GM12872 (cell line): Measurements from ENCODE around the gene ASCC2.

Experiments
- TF ChIP-seq, protein P1 (sequence below): IDR thresholded peaks from 3 replicates; pipeline ENCODE4 v1.5.1; 2011; ENCODE audit warnings: low read depth, mild to moderate bottlenecking, low read length, moderate library complexity; ENCODE audit not compliant: insufficient read depth

ASCC2 gene

DNA sequence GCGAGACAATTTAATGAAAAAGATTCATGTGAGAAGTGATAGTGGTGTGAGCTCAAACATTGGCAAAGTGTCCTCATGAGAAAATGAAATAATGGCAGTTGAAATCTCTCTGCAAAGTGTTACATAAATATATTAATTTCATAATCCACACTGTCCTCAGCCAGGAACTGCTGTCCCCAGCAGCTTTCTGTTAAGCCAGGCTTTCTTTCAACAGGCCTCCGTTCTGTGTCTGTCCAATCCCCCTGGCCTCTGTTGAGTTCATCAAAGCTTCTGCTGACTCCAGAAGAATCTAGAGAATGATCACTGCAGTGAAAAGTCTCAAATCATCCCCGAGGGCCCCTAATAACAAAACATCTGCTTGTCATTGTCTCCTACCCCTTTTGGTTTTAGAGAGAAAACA lies 10.0 kb upstream of the ASCC2 start:
- TF ChIP-seq, protein P1, sequence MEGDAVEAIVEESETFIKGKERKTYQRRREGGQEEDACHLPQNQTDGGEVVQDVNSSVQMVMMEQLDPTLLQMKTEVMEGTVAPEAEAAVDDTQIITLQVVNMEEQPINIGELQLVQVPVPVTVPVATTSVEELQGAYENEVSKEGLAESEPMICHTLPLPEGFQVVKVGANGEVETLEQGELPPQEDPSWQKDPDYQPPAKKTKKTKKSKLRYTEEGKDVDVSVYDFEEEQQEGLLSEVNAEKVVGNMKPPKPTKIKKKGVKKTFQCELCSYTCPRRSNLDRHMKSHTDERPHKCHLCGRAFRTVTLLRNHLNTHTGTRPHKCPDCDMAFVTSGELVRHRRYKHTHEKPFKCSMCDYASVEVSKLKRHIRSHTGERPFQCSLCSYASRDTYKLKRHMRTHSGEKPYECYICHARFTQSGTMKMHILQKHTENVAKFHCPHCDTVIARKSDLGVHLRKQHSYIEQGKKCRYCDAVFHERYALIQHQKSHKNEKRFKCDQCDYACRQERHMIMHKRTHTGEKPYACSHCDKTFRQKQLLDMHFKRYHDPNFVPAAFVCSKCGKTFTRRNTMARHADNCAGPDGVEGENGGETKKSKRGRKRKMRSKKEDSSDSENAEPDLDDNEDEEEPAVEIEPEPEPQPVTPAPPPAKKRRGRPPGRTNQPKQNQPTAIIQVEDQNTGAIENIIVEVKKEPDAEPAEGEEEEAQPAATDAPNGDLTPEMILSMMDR: no peak

DNA sequence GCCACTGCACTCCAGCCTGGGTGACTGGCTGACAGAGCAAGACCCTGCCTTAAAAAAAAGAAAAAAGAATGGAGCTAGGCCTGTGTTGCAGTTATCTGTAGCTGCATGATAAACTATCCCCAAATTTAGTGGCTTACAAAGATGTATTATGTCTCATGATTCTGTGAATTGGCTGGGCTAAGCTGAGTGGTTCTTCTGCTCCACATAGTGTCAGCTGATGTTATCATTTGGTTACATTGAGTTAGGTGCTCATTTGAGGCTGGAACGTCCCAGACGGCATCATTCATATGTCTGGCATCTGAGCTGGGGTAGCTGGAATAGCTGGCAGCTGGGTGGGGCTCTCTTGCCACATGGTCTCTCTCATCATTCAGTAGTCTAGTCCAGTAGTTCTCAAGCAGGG lies 8.2 kb upstream of the ASCC2 start:
- TF ChIP-seq, protein P1: no peak

DNA sequence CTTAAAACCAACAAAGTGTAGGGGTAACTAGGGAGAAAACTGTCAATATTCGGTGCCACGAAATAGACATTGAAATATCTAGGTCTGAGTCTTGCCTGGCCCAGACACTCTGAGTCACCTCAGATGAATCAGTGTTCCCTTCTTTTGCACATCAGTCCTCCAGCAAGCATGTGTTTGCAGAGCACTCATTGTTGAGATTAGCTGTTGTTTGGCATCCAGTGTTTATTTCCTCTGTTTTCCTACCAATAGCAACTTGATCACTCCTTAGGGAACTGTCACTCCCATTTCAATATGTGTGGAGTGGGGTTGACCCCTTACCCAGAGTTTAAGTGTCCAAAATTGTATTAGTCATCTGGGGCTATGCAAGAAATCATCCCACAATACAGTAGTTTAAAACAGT lies 4.7 kb upstream of the ASCC2 start:
- TF ChIP-seq, protein P1: no peak

DNA sequence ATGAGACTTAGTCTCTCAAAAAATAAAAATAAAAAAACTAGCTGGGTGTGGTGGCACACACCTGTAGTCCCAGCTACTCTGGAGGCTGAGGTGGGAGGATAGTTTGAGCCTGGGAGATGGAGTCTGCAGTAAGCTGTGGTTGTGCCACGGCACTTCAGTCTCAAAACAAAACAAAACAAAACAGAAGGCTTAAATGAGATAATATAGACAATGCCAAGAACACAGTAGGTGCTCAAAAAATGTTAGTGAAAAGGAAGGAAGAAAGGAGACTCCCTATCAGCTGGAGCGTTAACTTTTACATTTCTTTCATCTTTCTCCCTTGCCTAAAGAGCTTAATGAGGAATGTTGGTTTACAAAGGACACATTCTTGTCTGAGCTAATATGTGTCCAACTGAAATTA lies 4.1 kb upstream of the ASCC2 start:
- TF ChIP-seq, protein P1: no peak

DNA sequence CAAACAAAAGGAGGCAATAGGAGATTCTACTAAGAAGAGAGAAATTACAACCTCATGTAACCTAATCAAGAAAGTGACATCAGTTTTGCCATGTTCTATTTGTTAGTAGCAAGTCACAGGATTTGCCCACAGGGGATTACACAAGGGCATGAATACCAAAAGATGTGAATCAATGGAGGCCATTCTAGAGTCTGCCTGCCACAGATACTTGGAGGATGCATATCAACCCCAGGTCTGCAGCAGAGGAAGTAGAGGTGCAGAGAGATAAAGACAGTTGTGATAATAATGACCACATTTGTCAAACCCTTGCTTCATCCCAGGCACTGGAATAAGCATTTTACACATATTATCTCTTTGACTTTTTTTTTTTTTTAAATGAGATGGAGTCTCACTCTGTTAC lies 2.4 kb upstream of the ASCC2 start:
- TF ChIP-seq, protein P1: no peak

DNA sequence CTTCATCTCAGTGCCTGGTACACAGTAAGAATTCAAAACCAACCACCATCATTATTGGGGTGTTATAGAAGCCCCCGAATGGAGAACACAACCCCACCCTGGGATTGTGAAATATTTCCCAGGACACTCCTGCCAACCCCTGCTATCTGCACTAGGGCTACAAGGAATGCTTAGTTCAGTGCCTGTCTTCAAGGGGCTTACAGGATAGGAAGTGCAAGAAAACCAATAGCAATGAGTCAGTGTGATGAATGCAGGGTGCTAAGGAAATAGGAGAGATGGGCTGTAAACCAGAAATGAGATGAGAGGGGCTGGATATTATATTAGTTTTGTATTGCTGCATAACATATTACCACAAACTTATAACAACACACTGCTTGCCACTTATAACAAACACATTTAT lies 965 bp upstream of the ASCC2 start:
- TF ChIP-seq, protein P1: no peak

DNA sequence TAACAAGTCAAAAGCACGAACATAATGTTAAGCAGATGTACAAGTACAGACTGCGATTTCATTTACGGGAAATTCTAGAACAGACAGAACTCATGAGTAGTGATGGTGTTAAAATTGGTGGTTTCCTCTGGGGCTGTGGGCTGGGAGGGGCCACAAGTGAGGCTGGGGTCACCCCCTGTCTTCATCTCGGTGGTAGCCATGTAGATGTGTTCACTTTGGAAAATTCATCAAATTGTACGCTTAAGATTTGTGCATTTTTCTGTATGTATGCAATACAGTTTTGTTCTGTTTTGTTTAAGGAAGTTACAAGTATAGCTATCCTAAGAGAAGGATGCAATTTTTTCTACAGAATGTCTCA lies 504 bp upstream of the ASCC2 start:
- TF ChIP-seq, protein P1: no peak

DNA sequence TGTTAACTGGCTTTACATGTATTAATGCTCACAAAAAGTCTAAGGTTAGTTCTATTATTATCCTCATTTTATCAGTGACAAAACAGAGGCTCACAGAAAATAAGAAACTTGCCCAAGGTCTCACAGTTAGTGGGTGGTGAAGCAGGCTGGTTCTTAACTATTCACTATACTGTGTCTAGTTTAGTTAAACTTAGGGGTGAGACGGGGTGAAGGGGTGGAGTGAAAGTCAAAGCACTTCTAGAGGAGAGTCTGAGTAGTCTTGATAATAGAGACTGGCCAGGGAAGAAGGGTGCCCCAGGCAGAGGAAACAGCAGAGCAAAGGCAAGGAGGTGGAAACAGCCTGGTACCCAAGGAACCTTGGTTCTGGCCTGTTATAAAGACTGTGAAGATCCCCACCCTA lies 4.0 kb downstream of the ASCC2 start:
- TF ChIP-seq, protein P1: no peak
